ENCODE measurements around the gene CFAP20DC.

DNA sequence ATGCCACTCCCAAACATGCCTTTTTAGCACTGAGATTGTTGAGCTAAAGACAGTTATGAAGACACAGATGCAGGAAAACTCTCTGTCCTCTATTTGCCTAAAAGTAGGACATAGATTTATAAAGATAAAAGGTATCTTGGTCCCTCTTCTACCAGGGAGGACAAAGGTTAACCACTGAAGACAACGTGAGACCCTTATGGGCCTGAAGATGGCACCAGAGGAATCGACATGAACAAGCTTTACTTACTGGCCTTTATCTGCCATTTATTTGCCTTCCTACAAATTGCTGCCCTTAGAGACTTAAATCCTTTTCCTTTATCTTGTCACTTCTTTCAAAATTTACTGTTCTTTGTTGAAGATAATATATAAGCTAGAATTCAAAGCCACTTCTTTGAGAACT lies 273.6 kb downstream of the CFAP20DC start:
- TF ChIP-seq BHLHE40 (IDR thresholded peaks at IDR 0.05; ENCODE audit: borderline replicate concordance) (no peak), TARDBP (IDR thresholded peaks at IDR 0.05) (no peak), FOXK2 (IDR thresholded peaks at IDR 0.05) (no peak), SP1 (IDR thresholded peaks at IDR 0.05) (no peak), FOXM1 (IDR thresholded peaks at IDR 0.05; ENCODE audit: borderline replicate concordance) (no peak), FOXA1 (IDR thresholded peaks at IDR 0.05) (no peak), SUZ12 (IDR thresholded peaks at IDR 0.05) (no peak), ELF4 (IDR thresholded peaks at IDR 0.05) (no peak), NFRKB (IDR thresholded peaks at IDR 0.05) (no peak), ARNT (IDR thresholded peaks at IDR 0.05) (no peak), HDGF (IDR thresholded peaks at IDR 0.05; ENCODE audit: borderline replicate concordance) (no peak), L3MBTL2 (conservative IDR thresholded peaks at IDR 0.05) (no peak), LEF1 (IDR thresholded peaks at IDR 0.05; ENCODE audit: borderline replicate concordance) (no peak)
- TF ChIP-seq, protein P1, sequence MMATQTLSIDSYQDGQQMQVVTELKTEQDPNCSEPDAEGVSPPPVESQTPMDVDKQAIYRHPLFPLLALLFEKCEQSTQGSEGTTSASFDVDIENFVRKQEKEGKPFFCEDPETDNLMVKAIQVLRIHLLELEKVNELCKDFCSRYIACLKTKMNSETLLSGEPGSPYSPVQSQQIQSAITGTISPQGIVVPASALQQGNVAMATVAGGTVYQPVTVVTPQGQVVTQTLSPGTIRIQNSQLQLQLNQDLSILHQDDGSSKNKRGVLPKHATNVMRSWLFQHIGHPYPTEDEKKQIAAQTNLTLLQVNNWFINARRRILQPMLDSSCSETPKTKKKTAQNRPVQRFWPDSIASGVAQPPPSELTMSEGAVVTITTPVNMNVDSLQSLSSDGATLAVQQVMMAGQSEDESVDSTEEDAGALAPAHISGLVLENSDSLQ (IDR thresholded peaks at IDR 0.05) = no peak
